Measurements from ENCODE around the gene LASP1NB.

Gene LASP1NB

GRCh38 chr17:38889745-38890409, 35.5 kb upstream of the LASP1NB start:
- H2AFZ ChIP-seq (replicated peaks; ENCODE audit: low read length, poor library complexity), result peak overlapping the region; percentile 41
- DNase-seq (no peak), ATAC-seq (ENCODE audit: low read depth) (no peak)
- H2BK120ac ChIP-seq (ENCODE audit: low read depth, low read length), result no peak overlapping the region
- ChIA-PET POLR2A (ENCODE audit: unreplicated experiment) (interaction anchor here (0.6 kb wide), 1 partner anchor 561 kb away, joined by 7 read pairs; the partner anchor contains the start of gene MED1), CTCF (no interaction called here)
- peaks cover 23% of the 10 kb centered on the region for H3K4me1 ChIP-seq (ENCODE audit: control insufficient read depth, insufficient read depth, low read length)
- peaks cover 38% of the 10 kb centered on the region for H3K9me1 ChIP-seq (ENCODE audit: insufficient read depth, low read length)
- H3K27me3 ChIP-seq (ENCODE audit: control insufficient read depth, insufficient read depth, low read length), result no peaks in the 10 kb centered on the region
- H3K56ac ChIP-seq (ENCODE audit: extremely low read depth, insufficient read depth, low read length), result no peak overlapping the region
- peaks cover 85% of the 10 kb centered on the region for H3K36me3 ChIP-seq (ENCODE audit: control insufficient read depth, insufficient read depth, low read length)
- no peak overlapping the region for H2AK5ac ChIP-seq (ENCODE audit: low read depth, low read length)
- H4K5ac ChIP-seq (ENCODE audit: low read depth, low read length), result no peak overlapping the region
- no peak overlapping the region for H3K14ac ChIP-seq (replicated peaks; ENCODE audit: low read depth, low read length)
- dilution Hi-C loops (cut with HindIII; ENCODE audit: low sequenced_read_pairs, unreplicated experiment), result no loop called here
- no peaks in the 10 kb centered on the region for H3K9me3 ChIP-seq (ENCODE audit: control insufficient read depth, insufficient read depth, low read length)
- H3K18ac ChIP-seq (ENCODE audit: low read depth, low read length), result no peak overlapping the region
- no peak overlapping the region for H2BK15ac ChIP-seq (ENCODE audit: low read depth, low read length)
- 91% methylated on average over 8 of the region's 12 CpGs; no CpG with 5 or more reads in 1 of the 2 experiments for WGBS, 2 experiments (ENCODE audit: extremely low coverage in 2 of 2, insufficient read length in 1 of 2)
- H3K4me3 ChIP-seq (ENCODE audit: insufficient read depth, low read depth, low read length), result no peak overlapping the region
- H2BK5ac ChIP-seq (ENCODE audit: low read depth, low read length, poor library complexity, severe bottlenecking), result no peak overlapping the region
- no peak overlapping the region for H4K8ac ChIP-seq (ENCODE audit: low read depth in 2 of 2, low read length in 2 of 2)
- peaks cover 28 to 95% of the 10 kb centered on the region in 2 experiments; a peak in 3 of 4 replicates for H3K79me1 ChIP-seq (ENCODE audit: low read depth in 1 of 2, low read length in 2 of 2)
- TF ChIP-seq CEBPB (IDR thresholded peaks at IDR 0.05; ENCODE audit: low read depth, low read length), result no peak
- no peak for TF ChIP-seq CHD1 (IDR thresholded peaks at IDR 0.05; ENCODE audit: low read depth, low read length)
- TF ChIP-seq MAFK (IDR thresholded peaks at IDR 0.05; ENCODE audit: low read depth, low read length), result no peak
- TF ChIP-seq, protein P1, sequence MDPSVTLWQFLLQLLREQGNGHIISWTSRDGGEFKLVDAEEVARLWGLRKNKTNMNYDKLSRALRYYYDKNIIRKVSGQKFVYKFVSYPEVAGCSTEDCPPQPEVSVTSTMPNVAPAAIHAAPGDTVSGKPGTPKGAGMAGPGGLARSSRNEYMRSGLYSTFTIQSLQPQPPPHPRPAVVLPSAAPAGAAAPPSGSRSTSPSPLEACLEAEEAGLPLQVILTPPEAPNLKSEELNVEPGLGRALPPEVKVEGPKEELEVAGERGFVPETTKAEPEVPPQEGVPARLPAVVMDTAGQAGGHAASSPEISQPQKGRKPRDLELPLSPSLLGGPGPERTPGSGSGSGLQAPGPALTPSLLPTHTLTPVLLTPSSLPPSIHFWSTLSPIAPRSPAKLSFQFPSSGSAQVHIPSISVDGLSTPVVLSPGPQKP (IDR thresholded peaks at IDR 0.05; ENCODE audit: borderline replicate concordance, low read depth, low read length), result no peak
- TF ChIP-seq NFE2L2 (IDR thresholded peaks at IDR 0.05; ENCODE audit: low read depth, low read length), result no peak
- TF ChIP-seq MAZ (IDR thresholded peaks at IDR 0.05; ENCODE audit: borderline replicate concordance, low read depth, low read length), result no peak
- TF ChIP-seq, protein P2, sequence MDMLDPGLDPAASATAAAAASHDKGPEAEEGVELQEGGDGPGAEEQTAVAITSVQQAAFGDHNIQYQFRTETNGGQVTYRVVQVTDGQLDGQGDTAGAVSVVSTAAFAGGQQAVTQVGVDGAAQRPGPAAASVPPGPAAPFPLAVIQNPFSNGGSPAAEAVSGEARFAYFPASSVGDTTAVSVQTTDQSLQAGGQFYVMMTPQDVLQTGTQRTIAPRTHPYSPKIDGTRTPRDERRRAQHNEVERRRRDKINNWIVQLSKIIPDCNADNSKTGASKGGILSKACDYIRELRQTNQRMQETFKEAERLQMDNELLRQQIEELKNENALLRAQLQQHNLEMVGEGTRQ (IDR thresholded peaks at IDR 0.05; ENCODE audit: low read depth, low read length), result no peak
- H3K23ac ChIP-seq (ENCODE audit: low read depth, low read length), result no peak overlapping the region
- H4K20me1 ChIP-seq (ENCODE audit: insufficient read depth, low read length), result peaks cover 99% of the 10 kb centered on the region
- no peak overlapping the region for H3K4me2 ChIP-seq (ENCODE audit: low read depth, low read length)
- intact Hi-C loops (cut with micrococcal nuclease), result no loop called here
- in situ Hi-C loops (cut with MboI; ENCODE audit: low sequenced_read_pairs), result no loop called here
- no peak overlapping the region for H4K91ac ChIP-seq (ENCODE audit: insufficient read depth, low read depth, low read length)
- no peak overlapping the region for H3K4ac ChIP-seq (ENCODE audit: low read depth, low read length)
- no peak overlapping the region for H2BK20ac ChIP-seq (ENCODE audit: low read depth, low read length)
- H3K9ac ChIP-seq (ENCODE audit: low read depth, low read length), result no peak overlapping the region
- H2AK9ac ChIP-seq (replicated peaks; ENCODE audit: low read depth, low read length, poor library complexity), result no peak overlapping the region
- no peak overlapping the region for H3K27ac ChIP-seq (ENCODE audit: insufficient read depth, low read length)
- no TSS peak for BruUV-seq (replicated peaks)

All from IMR-90 (cell line).